Ectodermal cell (in vitro differentiated cells): Measurements from ENCODE around the gene FOLR2.
"Not testable (repeated sequence)": the region's sequence is repeated elsewhere in the genome, so short reads cannot be mapped to it uniquely, and the experiment has no call there.

ENCODE experiments used
- H3K27ac ChIP-seq: 2 replicates; pipeline ENCODE4 v1.7.0; 2013; ENCODE audit warnings: mild to moderate bottlenecking, low read depth, low read length; ENCODE audit not compliant: insufficient read depth, poor library complexity, severe bottlenecking
- H3K27me3 ChIP-seq: 2 replicates; pipeline ENCODE4 v1.7.0; 2013; ENCODE audit warnings: mild to moderate bottlenecking, low read length; ENCODE audit not compliant: insufficient read depth, control insufficient read depth, poor library complexity, severe bottlenecking
- H3K36me3 ChIP-seq: one replicate; pipeline ENCODE4 v1.7.0; 2013; ENCODE audit warnings: low read length; ENCODE audit not compliant: control insufficient read depth, insufficient read depth
- H3K4me1 ChIP-seq: one replicate; pipeline ENCODE4 v1.7.0; 2013; ENCODE audit warnings: low read length; ENCODE audit not compliant: control insufficient read depth, insufficient read depth
- H3K4me3 ChIP-seq: 2 replicates; pipeline ENCODE4 v1.7.0; 2013; ENCODE audit warnings: low read depth, low read length, control low read depth; ENCODE audit not compliant: insufficient read depth
- H3K9me3 ChIP-seq: 2 replicates; pipeline ENCODE4 v1.7.0; 2013; ENCODE audit warnings: mild to moderate bottlenecking, low read length, moderate library complexity; ENCODE audit not compliant: control insufficient read depth
- WGBS, 2 experiments: methylation state at CpG; one replicate each; pipeline ENCODE4 v1.1.7; 2013; ENCODE audit warnings: missing lambda C conversion rate in 2 of 2; 5-methylcytosine and 5-hydroxymethylcytosine counted together

Gene FOLR2

GRCh38 chr11:72180892-72181552 is 35.6 kb upstream of the FOLR2 start:
- WGBS, 2 experiments, result 84 to 85% methylated on average over 6 to 7 of the region's 7 CpGs
- H3K27me3 ChIP-seq, H3K27ac ChIP-seq, H3K9me3 ChIP-seq, H3K36me3 ChIP-seq, H3K4me1 ChIP-seq, H3K4me3 ChIP-seq: not testable (repeated sequence)

GRCh38 chr11:72181553-72181958 is 35.0 kb upstream of the FOLR2 start:
- H3K36me3 ChIP-seq, H3K4me1 ChIP-seq, H3K9me3 ChIP-seq, H3K27ac ChIP-seq, H3K4me3 ChIP-seq, H3K27me3 ChIP-seq: not testable (repeated sequence)
- 78 to 82% methylated on average over 3 of the region's 3 CpGs for WGBS, 2 experiments

GRCh38 chr11:72188267-72188666 is 28.3 kb upstream of the FOLR2 start:
- WGBS, 2 experiments, result no CpG with 5 or more reads among the region's 1 CpG

GRCh38 chr11:72189455-72190250 is 26.9 kb upstream of the FOLR2 start:
- no peak overlapping the region for H3K4me3 ChIP-seq
- no peak overlapping the region for H3K27ac ChIP-seq
- WGBS, 2 experiments, result 77 to 78% methylated on average over 3 of the region's 3 CpGs
- H3K9me3 ChIP-seq, result no peaks in the 10 kb centered on the region
- H3K36me3 ChIP-seq, result no peaks in the 10 kb centered on the region
- H3K27me3 ChIP-seq, result no peaks in the 10 kb centered on the region
- peaks cover 21% of the 10 kb centered on the region for H3K4me1 ChIP-seq

More at GRCh38 chr11:72188267-72188666, 28.3 kb upstream of the FOLR2 start:
- H3K27ac ChIP-seq, result no peak overlapping the region
- no peaks in the 10 kb centered on the region for H3K36me3 ChIP-seq
- H3K27me3 ChIP-seq, result no peaks in the 10 kb centered on the region
- H3K9me3 ChIP-seq, result no peaks in the 10 kb centered on the region
- H3K4me3 ChIP-seq, result no peak overlapping the region
- peaks cover 21% of the 10 kb centered on the region for H3K4me1 ChIP-seq

GRCh38 chr11:72190631-72191071 is 25.9 kb upstream of the FOLR2 start:
- no peaks in the 10 kb centered on the region for H3K9me3 ChIP-seq
- 77 to 78% methylated on average over 5 of the region's 5 CpGs for WGBS, 2 experiments
- H3K4me1 ChIP-seq, result peaks cover 21% of the 10 kb centered on the region
- no peak overlapping the region for H3K27ac ChIP-seq
- no peaks in the 10 kb centered on the region for H3K36me3 ChIP-seq
- no peak overlapping the region for H3K4me3 ChIP-seq
- no peaks in the 10 kb centered on the region for H3K27me3 ChIP-seq

GRCh38 chr11:72191961-72192381 is 24.6 kb upstream of the FOLR2 start, which contains the start of gene FOLR1:
TSS of gene FOLR1 (plus strand) at chr11:72192140. CDS start at chr11:72192174, 34 bp downstream.
- Histone ChIP-seq H3K27ac (no peak within 1 kb of the TSS), H3K27me3 (no peaks in the 10 kb centered on the region), H3K4me3 (no peak within 1 kb of the TSS), H3K9me3 (no peaks in the 10 kb centered on the region), H3K4me1 (peaks cover 21% of the 10 kb centered on the region), H3K36me3 (no peaks in the 10 kb centered on the region)
- whole genome bisulfite sequencing, 2 experiments, result 61 to 72% methylated on average over 5 of the region's 5 CpGs

GRCh38 chr11:72195518-72196270 is 20.9 kb upstream of the FOLR2 start:
- 91 to 94% methylated on average over 12 of the region's 12 CpGs for WGBS, 2 experiments
- Histone ChIP-seq H3K9me3 (no peaks in the 10 kb centered on the region), H3K4me3 (no peak overlapping the region), H3K36me3 (no peaks in the 10 kb centered on the region), H3K27me3 (no peaks in the 10 kb centered on the region), H3K4me1 (peaks cover 8% of the 10 kb centered on the region), H3K27ac (no peak overlapping the region)

GRCh38 chr11:72201445-72201844 is 15.1 kb upstream of the FOLR2 start:
- not testable (repeated sequence) for H3K27ac ChIP-seq, H3K9me3 ChIP-seq, H3K36me3 ChIP-seq, H3K4me3 ChIP-seq, H3K4me1 ChIP-seq, H3K27me3 ChIP-seq
- 94 to 95% methylated on average over 38 to 42 of the region's 43 CpGs for WGBS, 2 experiments

- Histone ChIP-seq H3K27ac (no peak overlapping the region), H3K36me3 (no peaks in the 10 kb centered on the region), H3K4me1 (no peaks in the 10 kb centered on the region), H3K9me3 (no peaks in the 10 kb centered on the region), H3K4me3 (no peak overlapping the region), H3K27me3 (no peaks in the 10 kb centered on the region)
- 94% methylated on average over 6 of the region's 6 CpGs for WGBS, 2 experiments
These were observed 14.0 kb upstream of the FOLR2 start for GRCh38 chr11:72202571-72202970.

GRCh38 chr11:72203163-72203562 is 13.4 kb upstream of the FOLR2 start:
- H3K4me1 ChIP-seq, result no peaks in the 10 kb centered on the region
- no peak overlapping the region for H3K27ac ChIP-seq
- 74 to 93% methylated on average over 2 of the region's 2 CpGs for WGBS, 2 experiments
- H3K4me3 ChIP-seq, result no peak overlapping the region
- no peaks in the 10 kb centered on the region for H3K36me3 ChIP-seq
- H3K9me3 ChIP-seq, result no peaks in the 10 kb centered on the region
- H3K27me3 ChIP-seq, result no peaks in the 10 kb centered on the region
